HFF-Myc (cell line): ENCODE data around the gene PRKCE.

Source experiments
- DNase-seq: peaks from one replicate; pipeline ENCODE4 v3.0.0-alpha.2; 2011; ENCODE audit warnings: low read depth; ENCODE audit errors: extremely low read depth
- H3K4me3 ChIP-seq: replicated peaks from 2 replicates; pipeline ENCODE4 v1.5.1; 2011; ENCODE audit warnings: low read depth, mild to moderate bottlenecking, control low read depth, low read length
- CTCF ChIP-seq: IDR thresholded peaks from 2 replicates; pipeline ENCODE4 v1.5.1; 2012; ENCODE audit warnings: mild to moderate bottlenecking, low read depth, low read length, control low read depth; ENCODE audit errors: missing control alignments

PRKCE gene

DNA sequence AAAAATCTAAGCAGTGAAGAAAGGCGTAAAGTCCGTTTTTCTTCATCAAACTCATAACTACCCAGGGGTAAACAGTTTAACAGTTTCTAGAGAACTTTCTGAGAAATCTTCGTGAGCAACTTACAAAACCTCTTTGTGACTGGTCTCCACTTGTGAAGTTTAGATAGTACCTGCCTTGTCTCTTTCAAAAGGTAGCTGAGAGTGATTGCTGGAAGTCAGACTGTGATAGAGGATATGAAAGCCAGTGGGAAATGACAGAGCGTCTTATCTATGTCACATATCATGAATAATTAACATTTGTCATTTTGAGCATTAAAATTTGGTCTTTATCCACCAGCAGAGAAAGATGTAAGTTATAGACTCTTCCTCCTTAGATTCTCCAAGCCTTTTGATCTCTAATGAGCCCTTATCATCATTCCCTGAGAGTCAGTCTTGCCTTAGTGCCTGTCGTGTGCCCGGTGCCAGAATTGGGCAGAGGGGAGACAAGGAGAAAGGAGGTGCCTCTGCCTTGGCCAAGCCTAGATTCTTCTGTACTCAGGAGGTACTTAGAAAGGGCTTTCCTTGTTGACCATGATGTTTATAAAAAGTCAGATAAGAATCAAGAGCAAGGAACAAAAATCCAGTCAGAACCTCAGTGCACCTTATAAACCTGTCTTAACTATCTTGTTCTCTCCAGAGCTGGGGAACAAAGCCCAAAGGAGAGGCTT lies 440.6 kb downstream of the PRKCE start:
- TF ChIP-seq CTCF: no peak
- no peak overlapping the region for H3K4me3 ChIP-seq
- DNase-seq: no peak

- no peak overlapping the region for H3K4me3 ChIP-seq
- TF ChIP-seq CTCF: no peak
- no peak for DNase-seq
Observed at GRCh38 chr2:46094689-46095088, 443.2 kb downstream of the PRKCE start.

- TF ChIP-seq CTCF: no peak
- no peak for DNase-seq
- H3K4me3 ChIP-seq: no peak overlapping the region
Observed at GRCh38 chr2:46095830-46096229, 444.4 kb downstream of the PRKCE start.

- TF ChIP-seq CTCF: no peak
- H3K4me3 ChIP-seq: no peak overlapping the region
- DNase-seq: no peak
Observed at GRCh38 chr2:46096260-46096659, 444.8 kb downstream of the PRKCE start.

GRCh38 chr2:46097714-46098480 lies 446.4 kb downstream of the PRKCE start:
- no peak for TF ChIP-seq CTCF
- no peak overlapping the region for H3K4me3 ChIP-seq
- DNase-seq: peak; percentile 99

- no peak overlapping the region for H3K4me3 ChIP-seq
- TF ChIP-seq CTCF: no peak
- DNase-seq: peak; percentile 37
Observed at GRCh38 chr2:46098621-46099062, 447.2 kb downstream of the PRKCE start.
